Measurements from ENCODE around the gene TMEM132A. TPM values are rescaled to one million over a fixed set of nuclear protein-coding genes. Genes with fewer than 3 reads are reported as not detected.
A peak's percentile ranks its signal among the peaks of the same experiment; 100 is the strongest.

TMEM132A gene
- total and polyA plus RNA-seq, 8 donors, result 3.1 to 36.7 (median 4.8) TPM

DNA sequence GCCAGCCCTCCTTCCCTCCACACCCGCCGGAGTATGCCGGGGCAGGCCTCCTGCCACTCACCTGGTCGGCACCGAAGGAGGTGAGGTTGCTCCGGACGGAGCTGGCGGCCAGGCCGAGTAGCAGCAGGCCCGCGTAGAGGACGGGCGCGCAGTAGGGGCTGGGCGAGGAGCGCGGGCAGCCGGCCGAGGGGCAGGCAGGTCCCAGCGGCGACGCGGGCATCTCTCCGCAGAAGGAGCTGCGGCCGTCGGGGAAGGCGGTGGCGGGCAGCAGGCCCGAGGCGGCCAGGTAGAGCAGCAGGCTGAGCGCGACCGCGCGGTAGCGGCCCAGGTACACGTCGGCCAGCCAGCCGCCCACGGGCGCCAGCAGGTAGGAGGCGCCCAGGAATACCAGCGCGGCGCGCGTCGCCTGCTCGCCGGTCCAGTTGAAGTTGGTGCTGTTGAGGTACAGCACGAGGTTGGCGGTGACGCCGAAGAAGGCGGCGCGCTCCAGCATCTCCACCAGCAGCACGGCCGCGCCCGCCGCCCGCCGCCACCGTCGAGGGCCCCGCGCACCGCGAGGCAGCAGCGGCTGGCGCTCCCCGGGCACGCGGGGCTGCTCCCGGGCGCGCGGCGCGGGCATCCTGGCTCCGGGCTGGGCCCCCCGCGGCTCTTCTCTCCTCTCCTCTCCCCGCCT, 26.8 kb downstream of the TMEM132A start:
- Histone ChIP-seq H3K36me3 (no peaks in the 10 kb centered on the region), H3K9me3 (no peaks in the 10 kb centered on the region), H3K27me3 (no peaks in the 10 kb centered on the region), H3K4me1 (no peaks in the 10 kb centered on the region), H3K4me3 (peak overlapping the region in 1 of 4 donors; percentile 42), H3K27ac (peak overlapping the region in 1 of 4 donors; percentile 4)
- 26 to 30% methylated on average over 51 to 86 of the region's 86 CpGs for WGBS, 2 donors
- intact Hi-C loops (cut with DNase I), result no loop called here
- DNase-seq, result peak in 1 of 6 donors; percentile 64
- peak in 2 of 4 donors; percentile 4 to 18 for ATAC-seq
- TF ChIP-seq, protein P1, sequence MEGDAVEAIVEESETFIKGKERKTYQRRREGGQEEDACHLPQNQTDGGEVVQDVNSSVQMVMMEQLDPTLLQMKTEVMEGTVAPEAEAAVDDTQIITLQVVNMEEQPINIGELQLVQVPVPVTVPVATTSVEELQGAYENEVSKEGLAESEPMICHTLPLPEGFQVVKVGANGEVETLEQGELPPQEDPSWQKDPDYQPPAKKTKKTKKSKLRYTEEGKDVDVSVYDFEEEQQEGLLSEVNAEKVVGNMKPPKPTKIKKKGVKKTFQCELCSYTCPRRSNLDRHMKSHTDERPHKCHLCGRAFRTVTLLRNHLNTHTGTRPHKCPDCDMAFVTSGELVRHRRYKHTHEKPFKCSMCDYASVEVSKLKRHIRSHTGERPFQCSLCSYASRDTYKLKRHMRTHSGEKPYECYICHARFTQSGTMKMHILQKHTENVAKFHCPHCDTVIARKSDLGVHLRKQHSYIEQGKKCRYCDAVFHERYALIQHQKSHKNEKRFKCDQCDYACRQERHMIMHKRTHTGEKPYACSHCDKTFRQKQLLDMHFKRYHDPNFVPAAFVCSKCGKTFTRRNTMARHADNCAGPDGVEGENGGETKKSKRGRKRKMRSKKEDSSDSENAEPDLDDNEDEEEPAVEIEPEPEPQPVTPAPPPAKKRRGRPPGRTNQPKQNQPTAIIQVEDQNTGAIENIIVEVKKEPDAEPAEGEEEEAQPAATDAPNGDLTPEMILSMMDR (IDR thresholded peaks at IDR 0.05), result no peak
- no peak for FAIRE-seq

DNA sequence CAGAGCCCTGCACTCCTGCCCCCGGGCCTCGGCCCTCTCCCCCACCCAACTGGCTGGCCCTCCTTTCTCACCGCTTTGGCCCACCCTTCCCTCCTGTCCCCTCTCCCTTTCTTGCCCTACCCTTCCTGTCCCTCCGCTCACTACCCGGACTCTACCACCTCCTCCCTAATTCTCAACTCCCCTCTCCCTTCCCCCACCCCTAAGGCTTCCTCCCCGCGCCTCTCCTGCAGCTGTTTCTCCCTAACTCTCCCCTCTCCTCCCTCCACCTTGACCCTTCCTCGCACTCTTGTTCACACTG, 27.3 kb downstream of the TMEM132A start:
- no peaks in the 10 kb centered on the region for H3K9me3 ChIP-seq
- H3K27ac ChIP-seq, result peak overlapping the region in 2 of 4 donors; percentile 64 to 81
- H3K4me1 ChIP-seq, result no peaks in the 10 kb centered on the region
- WGBS, 2 donors, result 29 to 33% methylated on average over 5 to 8 of the region's 8 CpGs
- ATAC-seq (peak in 2 of 4 donors; percentile 6 to 11), FAIRE-seq (no peak), DNase-seq (no peak)
- intact Hi-C loops (cut with DNase I), result no loop called here
- no peaks in the 10 kb centered on the region for H3K27me3 ChIP-seq
- no peaks in the 10 kb centered on the region for H3K36me3 ChIP-seq
- H3K4me3 ChIP-seq, result peak overlapping the region in 1 of 4 donors; percentile 42
- TF ChIP-seq, protein P1 (IDR thresholded peaks at IDR 0.05), result no peak

DNA sequence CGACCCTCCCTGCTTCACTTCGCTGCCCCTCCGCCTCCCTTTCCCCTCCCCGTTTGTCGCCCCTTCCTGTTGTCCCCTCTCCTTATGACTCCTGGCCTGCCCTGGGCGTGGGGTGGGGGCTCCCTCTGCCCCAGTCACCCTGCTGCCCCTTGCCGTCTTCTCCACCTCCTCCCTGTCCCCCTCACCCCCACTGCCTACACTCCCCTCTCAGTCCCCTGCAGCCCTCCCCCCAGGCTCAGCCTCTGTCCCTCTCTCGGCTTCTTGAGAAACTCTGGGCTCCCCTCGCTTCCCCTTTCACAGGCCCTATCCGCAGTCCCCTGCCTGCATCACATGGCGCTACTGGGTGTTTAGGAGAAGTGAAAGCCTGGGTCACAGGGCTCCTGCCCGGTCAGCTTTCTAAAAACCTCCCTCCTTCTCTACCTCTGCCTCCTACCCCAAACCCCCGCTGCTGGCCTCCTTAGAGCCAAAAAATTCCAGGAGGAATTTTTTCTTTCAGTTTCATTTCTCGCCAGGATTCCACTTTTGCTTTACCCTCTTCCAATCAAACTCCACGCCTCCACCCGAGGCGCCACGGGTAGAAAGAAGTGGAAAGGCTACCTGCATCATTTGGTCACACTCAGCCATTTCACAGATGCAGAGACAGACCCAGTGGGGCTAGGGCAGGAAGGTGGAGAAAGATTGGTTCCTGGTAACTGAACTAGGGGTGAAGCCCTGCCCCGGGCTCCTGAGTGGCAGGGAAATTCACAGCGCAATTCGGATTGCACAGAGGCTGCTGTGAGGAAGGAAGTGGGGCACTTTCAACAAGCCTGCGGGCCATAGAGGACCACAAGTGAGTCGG, 27.9 kb downstream of the TMEM132A start, which contains the start of gene SLC15A3:
TSS of gene SLC15A3 (minus strand) at position 273 of the 838 bp plus-strand sequence. CDS start 625 bp downstream, outside the sequence.
- FAIRE-seq (no peak), ATAC-seq (peak in 3 of 4 donors; percentile 67 to 80 (median 76)), DNase-seq (peak in 2 of 6 donors; percentile 54 to 75)
- Histone ChIP-seq H3K36me3 (no peaks in the 10 kb centered on the region), H3K27ac (peak within 1 kb of the TSS in 2 of 4 donors; percentile 64 to 81), H3K4me3 (peak within 1 kb of the TSS in 2 of 4 donors; percentile 20 to 42), H3K4me1 (no peaks in the 10 kb centered on the region), H3K9me3 (no peaks in the 10 kb centered on the region), H3K27me3 (no peaks in the 10 kb centered on the region)
- intact Hi-C loops (cut with DNase I), result no loop called here
- WGBS, 2 donors, result 61 to 62% methylated on average over 23 of the region's 23 CpGs
- TF ChIP-seq, protein P1 (IDR thresholded peaks at IDR 0.05), result no peak

DNA sequence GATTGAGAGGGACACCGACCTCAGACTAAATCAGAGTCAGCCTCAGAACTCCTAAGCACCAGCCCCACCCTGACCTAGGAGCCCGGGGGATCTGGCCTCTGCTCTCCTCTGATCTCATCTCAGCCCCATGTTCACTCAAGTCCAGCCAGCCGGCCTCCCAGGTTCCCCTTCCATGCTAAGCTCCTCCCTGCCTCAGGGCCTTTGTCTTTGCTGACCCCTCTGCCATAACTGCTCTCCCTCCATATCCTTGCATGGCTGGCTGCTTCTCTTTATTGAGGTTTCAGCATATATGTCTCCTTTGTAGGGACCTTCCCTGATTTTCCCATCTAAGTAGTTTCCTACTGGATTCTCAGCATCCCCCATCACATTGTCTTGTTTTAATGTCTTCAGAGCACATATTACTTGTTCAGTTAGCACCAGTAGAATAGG, 28.5 kb downstream of the TMEM132A start:
- H3K9me3 ChIP-seq, result no peaks in the 10 kb centered on the region
- intact Hi-C loops (cut with DNase I), result no loop called here
- peak overlapping the region in 1 of 4 donors; percentile 20 for H3K4me3 ChIP-seq

More for the DNA sequence above, 28.5 kb downstream of the TMEM132A start:
- FAIRE-seq, result no peak
- peak in 2 of 4 donors; percentile 26 to 30 for ATAC-seq
- peak overlapping the region in 2 of 4 donors; percentile 64 to 81 for H3K27ac ChIP-seq
- DNase-seq, result no peak
- H3K4me1 ChIP-seq, result no peaks in the 10 kb centered on the region
- H3K27me3 ChIP-seq, result no peaks in the 10 kb centered on the region
- H3K36me3 ChIP-seq, result no peaks in the 10 kb centered on the region
- TF ChIP-seq, protein P1 (IDR thresholded peaks at IDR 0.05), result no peak
- 43 to 53% methylated on average over 3 of the region's 3 CpGs for WGBS, 2 donors

Data from pancreas (tissue), 10 donors.